Raji (cell line): Measurements from ENCODE around the gene RPUSD1.

Source experiments
- POLR2A ChIP-seq: IDR thresholded peaks from 2 replicates; pipeline ENCODE4 v1.6.1; 2011; ENCODE audit warnings: low read depth, low read length, control low read depth; ENCODE audit not compliant: insufficient read depth

Gene RPUSD1

GRCh38 chr16:822174-822908 lies 34.2 kb upstream of the RPUSD1 start:
- TF ChIP-seq POLR2A = no peak

GRCh38 chr16:821751-822150 lies 33.6 kb upstream of the RPUSD1 start:
- TF ChIP-seq POLR2A = no peak

- TF ChIP-seq POLR2A = no peak
Measured at GRCh38 chr16:820748-821147, 32.6 kb upstream of the RPUSD1 start.

DNA sequence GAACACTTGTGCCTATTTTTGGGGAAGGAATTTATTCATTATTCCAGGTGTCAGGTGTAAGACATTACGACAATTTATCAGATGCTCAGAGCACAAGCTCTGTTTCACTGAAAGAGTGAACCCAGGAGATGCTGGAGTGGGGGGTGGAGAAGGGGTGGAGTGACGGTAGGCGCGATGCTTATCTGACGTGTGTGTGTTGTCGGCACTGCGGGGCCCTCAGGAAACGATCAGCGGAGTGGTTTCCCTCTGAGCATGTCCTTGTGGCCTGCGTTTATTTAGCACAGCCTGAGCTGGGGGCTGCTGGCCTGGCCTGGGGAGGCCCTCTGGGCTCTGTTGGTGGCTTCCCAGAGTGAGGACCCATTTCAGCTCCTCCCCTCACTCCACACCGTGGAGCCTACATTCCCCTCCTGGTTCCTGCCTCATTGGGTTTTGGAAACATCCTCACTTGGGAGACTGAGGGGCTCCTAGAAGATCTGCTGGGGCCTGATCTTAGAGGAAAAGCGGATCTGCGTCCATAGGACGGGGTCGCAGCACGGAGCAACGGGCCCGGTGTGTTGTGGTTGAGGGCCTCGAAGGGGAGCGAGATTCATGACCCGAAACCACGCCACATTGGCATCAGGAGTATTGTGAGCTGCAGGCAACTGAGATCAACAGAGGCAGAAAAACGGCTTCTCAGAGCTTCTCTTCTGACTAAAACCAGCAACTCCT lies 31.3 kb upstream of the RPUSD1 start:
- TF ChIP-seq POLR2A = no peak

DNA sequence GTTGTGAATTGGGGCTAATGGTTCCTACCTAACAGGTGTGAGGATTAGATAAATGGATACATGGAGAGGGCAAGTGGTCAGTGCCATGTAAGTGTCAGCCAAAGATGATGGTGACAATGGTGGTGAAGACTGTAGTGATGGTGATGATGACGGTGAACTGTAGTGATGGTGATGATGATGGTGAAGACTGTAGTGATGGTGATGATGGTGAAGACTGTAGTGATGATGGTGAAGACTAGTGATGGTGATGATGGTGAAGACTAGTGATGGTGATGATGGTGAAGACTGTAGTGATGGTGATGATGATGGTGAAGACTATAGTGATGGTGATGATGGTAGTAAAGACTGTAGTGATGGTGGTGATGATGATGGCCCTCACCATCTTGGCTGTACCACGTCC lies 30.4 kb upstream of the RPUSD1 start:
- no peak for TF ChIP-seq POLR2A

DNA sequence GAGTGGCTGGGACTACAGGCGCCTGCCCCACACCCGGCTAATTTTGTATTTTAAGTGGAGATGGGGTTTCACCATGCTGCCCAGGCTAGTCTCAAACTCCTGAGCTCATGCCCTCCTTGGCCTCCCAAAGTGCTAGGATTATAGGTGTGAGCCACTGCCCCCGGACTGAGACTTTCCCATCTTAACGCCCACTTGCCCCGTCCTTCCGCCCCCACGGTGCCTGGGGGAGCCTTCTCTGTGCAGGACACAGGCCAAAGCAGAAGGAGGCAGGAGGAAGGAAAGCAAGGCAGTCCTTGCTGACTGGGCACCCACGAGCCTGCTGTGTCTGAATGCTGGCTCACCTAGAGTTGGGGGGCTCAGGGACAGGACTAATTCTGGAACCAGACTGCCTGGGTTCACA lies 30.0 kb upstream of the RPUSD1 start:
- TF ChIP-seq POLR2A = no peak

DNA sequence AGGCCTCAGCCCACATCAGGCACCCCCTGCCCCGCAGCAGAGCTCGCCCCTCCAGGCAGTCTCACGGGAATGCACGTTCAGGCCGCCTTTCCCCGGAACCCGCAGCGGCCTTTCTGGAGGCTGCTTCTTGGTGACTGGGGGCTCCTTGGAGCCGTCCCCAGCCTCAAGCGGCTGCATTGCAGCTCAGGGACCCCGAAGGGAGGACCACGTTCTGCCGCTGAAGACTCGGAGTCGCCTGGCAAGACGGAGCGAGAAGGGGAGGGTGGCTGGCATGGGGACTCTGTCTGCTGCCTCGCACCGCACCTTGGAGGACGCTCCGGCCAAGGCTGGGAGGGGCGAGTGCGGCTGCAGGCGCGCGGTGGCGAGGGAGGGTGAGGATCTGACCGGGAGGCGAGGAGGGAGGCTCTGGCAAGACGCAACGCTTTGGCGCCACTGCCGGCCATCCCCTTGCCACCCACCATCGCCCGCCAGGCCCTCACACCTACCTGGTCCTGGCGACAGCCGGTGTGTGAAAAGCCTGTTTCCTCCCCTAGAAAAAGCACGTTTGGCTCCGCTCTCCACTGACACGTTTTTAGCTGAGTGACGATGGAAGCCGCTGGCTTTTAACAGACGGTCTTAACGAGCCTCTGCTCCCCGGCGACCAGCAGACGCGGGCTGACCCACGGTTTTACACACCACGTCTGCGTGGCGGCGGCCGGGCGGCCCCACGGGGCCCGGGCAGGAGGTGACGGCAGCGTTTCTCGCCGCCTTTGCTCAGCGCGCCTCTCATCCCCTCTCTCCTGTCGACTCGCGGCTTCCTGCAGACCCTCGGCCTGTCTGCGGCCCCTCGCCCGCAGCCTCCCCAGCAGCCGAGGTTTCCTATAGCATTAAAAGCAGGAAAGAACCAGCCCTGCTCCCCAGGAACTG lies 29.1 kb upstream of the RPUSD1 start:
- TF ChIP-seq POLR2A = no peak

DNA sequence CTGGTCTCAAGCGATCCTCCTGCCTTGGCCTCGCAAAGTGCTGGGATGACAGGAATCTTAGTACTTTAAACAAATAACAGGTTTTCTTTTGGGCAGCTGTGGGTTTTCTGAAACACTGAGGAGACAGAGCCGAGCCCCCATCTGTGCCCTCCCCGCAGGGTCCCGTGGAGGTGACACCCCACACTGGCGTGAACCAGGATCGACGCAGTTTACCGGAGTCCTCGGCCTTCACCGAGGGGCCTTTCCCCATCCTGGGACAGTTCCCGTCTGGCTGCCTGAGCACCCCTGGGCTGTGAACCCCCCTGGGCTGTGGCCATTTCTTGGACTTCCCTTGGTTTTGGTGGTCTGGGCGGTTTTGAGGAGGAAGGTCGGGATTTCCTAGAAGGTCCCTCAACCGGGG lies 27.7 kb upstream of the RPUSD1 start:
- TF ChIP-seq POLR2A = no peak

- TF ChIP-seq POLR2A = no peak
Measured at GRCh38 chr16:814974-815373, 26.8 kb upstream of the RPUSD1 start.

DNA sequence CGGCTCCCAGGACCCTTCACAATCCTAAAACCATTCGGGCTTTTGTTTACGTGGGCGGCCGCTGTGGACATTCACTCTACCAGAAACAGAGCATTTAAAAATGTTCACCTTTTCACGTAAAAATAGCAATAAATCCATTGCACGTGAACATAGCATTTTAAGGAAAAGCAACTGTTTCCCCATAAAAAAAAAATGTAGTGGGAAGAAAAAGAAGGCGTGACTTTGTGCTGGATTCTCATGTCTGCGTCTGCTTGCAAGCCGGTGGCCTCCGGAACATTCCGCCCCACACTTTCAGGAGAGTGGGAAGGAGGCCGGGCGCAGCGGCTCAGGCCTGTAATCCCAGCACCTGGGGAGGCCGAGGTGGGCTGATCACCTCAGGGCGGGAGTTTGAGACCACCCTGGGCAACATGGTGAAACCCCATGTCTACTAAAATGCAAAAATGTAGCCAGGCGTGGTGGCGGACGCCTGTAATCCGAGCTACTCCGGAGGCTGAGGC lies 25.8 kb upstream of the RPUSD1 start:
- no peak for TF ChIP-seq POLR2A

GRCh38 chr16:813204-813915 lies 25.2 kb upstream of the RPUSD1 start:
- no peak for TF ChIP-seq POLR2A

- TF ChIP-seq POLR2A = no peak
Measured at GRCh38 chr16:808085-808386, 19.9 kb upstream of the RPUSD1 start.

- peak; percentile 80 for TF ChIP-seq POLR2A
Measured at GRCh38 chr16:807347-808084, 19.3 kb upstream of the RPUSD1 start.

DNA sequence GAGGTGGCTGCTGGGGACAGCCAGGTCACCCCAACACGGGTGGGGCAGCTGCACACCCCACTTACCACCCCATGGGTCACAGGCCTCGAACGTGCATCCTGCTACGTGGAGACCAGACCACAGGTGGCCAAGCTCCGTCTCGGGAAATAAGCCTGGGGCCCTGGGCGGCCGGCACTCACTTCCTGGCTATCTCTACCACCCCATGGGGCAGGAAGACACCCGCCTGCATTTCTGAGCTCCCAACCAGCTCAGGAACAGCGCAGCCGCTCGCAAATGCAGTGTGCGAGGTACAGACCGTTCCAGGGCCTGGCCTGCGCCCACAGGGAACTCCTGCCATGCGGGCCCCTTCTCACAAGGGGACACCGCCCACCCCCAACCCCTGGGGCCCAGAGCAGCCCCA lies 17.3 kb upstream of the RPUSD1 start:
- peak; percentile 5; the same call in 1 of the 2 replicates for TF ChIP-seq POLR2A
